AG10803 (cell line): ENCODE measurements around the gene RNF13.

ENCODE experiments used
- DNase-seq: peaks from one replicate; pipeline ENCODE4 v3.0.0; 2010; ENCODE audit warnings: low read depth
- H3K4me3 ChIP-seq: 2 replicates; pipeline ENCODE4 v1.5.1; 2011; ENCODE audit warnings: mild to moderate bottlenecking, low read length, control low read depth
- CTCF ChIP-seq: conservative IDR thresholded peaks from 2 replicates; pipeline ENCODE4 v1.5.1; 2011; ENCODE audit warnings: mild to moderate bottlenecking, low read length, control low read depth, inconsistent platforms

The RNF13 gene

DNA sequence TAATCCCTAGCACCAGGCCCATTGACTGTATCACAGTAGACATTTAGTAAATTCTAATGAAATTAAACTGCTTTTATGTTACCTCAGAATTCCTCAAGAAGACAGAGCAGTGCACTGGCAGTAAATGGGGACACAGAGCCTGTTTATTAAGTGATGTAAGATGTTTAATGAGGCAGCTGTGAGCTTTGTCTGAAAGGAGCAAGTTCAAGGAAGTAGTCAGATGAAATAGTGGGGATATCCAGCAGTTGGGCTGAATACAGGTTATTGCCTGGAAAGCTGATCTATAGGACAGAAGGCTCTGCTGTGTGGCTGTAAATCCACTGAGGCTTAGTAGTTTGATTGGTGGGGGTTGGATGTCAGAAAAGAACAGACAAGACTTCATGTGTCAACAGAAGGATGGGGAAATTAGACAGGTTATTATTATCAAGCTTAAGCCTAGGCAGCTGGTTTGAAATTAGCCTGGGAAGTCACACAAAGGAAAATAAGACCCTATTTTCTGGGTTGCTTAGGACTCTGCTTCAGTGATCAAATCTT is 95.5 kb downstream of the RNF13 start:
- DNase-seq, result no peak
- TF ChIP-seq CTCF, result no peak
- H3K4me3 ChIP-seq, result no peak overlapping the region

DNA sequence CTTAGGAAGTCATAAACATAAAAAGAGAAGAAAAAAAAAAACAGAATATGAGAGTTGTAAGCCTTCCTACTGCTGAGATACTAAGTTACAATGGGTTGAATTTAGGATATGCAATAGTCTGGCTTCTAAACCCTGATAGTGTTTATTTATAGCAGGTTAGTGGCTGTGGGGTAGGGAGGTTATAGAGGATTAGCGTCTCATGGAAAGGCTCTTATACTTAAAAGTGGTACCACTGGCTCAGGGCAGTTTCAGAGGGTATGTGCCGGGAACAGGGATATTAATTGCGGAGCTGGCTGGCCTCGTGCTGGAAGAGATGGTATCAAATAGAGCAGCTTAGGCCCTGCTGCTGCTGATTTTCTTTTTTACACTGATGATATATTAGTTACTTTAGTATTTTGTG is 96.9 kb downstream of the RNF13 start:
- no peak for DNase-seq
- no peak overlapping the region for H3K4me3 ChIP-seq
- TF ChIP-seq CTCF, result no peak

- no peak overlapping the region for H3K4me3 ChIP-seq
- no peak for DNase-seq
- TF ChIP-seq CTCF, result no peak
These were observed 104.2 kb downstream of the RNF13 start for GRCh38 chr3:149917124-149917667.

- no peak for DNase-seq
- no peak overlapping the region for H3K4me3 ChIP-seq
- no peak for TF ChIP-seq CTCF
These were observed 106.5 kb downstream of the RNF13 start for GRCh38 chr3:149919509-149919908.

DNA sequence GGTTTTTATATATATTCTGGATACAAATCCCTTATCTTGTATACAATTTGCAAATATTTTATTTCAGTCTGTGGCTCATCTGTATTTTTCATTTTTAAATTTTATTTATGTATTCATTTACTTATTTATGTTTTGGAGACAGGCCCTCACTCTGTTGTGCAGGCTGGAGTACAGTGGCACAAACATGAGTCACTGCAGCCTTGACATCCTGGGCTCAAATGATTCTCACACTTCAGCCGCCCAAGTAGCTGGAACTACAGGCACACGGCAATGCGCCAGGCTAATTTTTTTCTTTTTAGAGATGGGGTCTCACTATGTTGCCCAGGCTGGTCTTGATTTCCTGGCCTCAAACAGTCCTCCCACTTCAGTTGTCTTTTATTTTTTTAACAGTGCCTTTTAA is 107.1 kb downstream of the RNF13 start:
- TF ChIP-seq CTCF, result no peak
- H3K4me3 ChIP-seq, result no peak overlapping the region
- DNase-seq, result no peak

GRCh38 chr3:149933008-149933407 is 120.0 kb downstream of the RNF13 start:
- no peak for DNase-seq
- no peak for TF ChIP-seq CTCF
- no peak overlapping the region for H3K4me3 ChIP-seq

DNA sequence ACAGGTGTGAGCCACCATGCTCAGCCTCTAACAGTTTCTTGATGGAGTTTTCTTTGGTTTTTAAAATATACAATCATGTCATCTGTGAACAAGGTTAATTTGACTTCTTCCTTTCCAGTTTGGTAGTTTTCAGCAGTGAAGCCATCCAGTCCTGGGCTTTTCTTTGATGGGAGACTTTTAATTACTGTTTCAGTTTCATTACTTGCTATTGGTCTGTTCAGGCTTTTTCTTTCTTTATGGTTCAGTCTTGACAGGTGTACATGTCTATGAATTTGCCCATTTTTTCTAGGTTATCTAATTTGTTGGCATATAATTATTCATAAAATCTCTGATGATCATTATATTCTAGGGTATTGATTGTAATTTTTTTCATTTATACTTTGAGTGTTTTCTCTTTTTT is 120.8 kb downstream of the RNF13 start:
- TF ChIP-seq CTCF, result no peak
- DNase-seq, result no peak
- H3K4me3 ChIP-seq, result no peak overlapping the region
